IPS-18c (cell line): Measurements from ENCODE around the gene PLXNA3.
"Not testable (repeated sequence)": the region's sequence is repeated elsewhere in the genome, so short reads cannot be mapped to it uniquely, and the experiment has no call there.

ENCODE experiments used
- H3K4me3 ChIP-seq: 2 replicates; pipeline ENCODE4 v1.7.0; 2013; ENCODE audit warnings: low read depth, mild to moderate bottlenecking, low read length, moderate library complexity; ENCODE audit not compliant: insufficient read depth
- H3K9me3 ChIP-seq: one replicate; pipeline ENCODE4 v1.6.1; 2013; ENCODE audit warnings: mild to moderate bottlenecking, low read length, moderate library complexity; ENCODE audit not compliant: control insufficient read depth, insufficient read depth

Gene PLXNA3

DNA sequence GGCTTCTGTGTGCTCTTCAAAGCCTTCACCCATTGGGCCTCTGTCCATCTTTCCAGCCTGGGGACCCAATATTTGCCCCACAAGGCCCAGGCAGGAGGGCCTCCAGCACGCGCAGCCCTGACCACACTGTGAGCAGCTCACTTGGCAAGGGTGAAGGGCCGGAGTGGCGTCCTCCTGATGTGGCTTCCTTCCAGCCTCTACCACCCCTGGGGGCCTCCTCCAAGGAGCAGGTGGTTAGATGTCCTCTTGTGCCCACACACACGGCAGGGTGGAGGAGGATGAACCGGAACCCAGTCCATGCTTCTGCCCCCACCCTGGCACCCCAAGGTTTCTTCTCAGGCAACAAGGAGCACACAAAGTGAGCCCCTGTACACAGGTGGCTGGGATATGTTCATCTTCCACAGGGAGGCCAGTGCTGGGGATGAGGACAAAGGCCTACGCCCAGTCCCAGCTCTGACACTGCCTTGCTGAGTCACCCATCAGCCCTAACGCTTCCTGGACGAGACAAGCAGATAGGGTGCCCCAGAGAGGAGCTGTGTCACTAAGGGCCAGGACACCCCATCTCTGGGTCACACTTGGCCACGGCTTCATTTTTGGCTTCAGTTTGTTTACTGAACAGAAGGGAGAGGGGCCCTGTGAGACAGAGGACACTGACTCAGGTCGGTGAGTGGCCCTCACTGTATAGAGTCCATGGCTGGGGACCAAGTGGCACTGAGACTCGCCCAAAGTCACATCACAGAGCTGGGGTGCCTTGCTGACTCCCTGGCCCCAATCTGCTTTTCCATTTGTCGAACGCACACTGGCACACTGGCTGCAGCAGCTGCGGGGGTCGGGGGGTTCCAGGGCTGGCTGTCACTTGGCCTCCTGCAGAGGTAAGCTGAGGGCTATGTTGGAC is 26.4 kb downstream of the PLXNA3 start:
- no peak overlapping the region; the same call in 1 of the 2 replicates for H3K4me3 ChIP-seq
- H3K9me3 ChIP-seq, result peaks cover 16% of the 10 kb centered on the region

DNA sequence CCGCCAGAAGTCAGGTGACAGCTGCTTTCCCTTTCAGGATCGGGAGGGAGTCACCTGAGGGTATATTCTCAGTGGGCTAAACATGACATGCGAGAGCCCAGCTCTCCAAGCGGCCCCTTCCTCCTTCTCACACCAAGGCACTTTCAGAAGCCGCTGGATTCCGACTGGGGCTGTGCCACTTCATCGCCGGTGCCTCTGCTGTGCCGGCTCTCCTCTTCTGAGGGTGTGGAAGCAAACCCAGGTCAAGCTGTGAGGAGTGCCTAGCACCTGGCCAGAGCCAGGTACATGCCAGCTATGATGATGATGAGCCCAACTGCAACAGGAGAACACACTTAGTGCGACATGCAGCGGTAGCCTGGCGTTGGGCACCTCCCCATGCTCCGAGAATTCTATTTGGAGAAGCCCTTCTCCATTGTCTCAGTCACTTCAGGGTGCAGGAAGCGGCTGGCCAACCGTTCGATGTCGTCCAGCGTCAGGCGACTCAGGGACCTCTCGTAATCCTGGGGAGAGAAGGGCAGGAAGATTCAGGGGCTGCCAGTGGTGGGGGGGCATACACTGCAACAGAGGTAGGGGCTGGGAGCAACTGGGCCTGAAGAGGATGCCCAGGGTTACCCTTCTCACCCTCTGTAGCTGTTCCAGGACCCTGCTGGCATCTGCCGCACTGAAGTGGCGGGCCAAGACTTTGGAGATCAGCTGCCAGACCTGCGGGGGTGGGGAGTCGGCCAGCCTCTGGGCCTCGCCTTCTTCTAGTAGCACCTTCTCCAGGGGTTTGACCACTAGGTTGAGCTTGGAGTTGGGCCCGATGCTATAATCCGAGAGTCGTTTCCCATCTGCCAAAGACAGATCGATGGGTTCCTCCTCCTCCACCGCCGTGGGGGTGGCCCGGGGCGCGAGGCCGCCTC is 27.3 kb downstream of the PLXNA3 start:
- Histone ChIP-seq H3K4me3 (peak overlapping the region; percentile 44), H3K9me3 (peaks cover 16% of the 10 kb centered on the region)

DNA sequence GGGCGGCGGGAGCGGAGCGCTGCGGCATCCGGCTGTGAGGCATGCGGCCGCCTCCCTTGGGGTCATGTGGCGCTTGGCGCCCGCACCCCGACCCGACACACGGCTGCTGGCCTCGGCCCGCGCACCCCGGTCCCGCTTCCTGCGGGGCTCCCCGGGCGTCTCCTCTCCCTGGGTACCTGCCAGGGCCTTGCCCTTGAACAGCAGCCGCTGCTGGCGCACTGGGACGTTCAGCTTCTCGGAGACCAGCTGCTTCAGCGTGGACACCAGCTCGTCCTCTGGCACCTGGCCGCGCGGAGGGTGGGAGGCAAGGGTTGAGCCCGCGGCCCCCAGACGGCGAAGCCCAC is 27.9 kb downstream of the PLXNA3 start:
- Histone ChIP-seq H3K4me3 (peak overlapping the region; percentile 44), H3K9me3 (peaks cover 18% of the 10 kb centered on the region)

DNA sequence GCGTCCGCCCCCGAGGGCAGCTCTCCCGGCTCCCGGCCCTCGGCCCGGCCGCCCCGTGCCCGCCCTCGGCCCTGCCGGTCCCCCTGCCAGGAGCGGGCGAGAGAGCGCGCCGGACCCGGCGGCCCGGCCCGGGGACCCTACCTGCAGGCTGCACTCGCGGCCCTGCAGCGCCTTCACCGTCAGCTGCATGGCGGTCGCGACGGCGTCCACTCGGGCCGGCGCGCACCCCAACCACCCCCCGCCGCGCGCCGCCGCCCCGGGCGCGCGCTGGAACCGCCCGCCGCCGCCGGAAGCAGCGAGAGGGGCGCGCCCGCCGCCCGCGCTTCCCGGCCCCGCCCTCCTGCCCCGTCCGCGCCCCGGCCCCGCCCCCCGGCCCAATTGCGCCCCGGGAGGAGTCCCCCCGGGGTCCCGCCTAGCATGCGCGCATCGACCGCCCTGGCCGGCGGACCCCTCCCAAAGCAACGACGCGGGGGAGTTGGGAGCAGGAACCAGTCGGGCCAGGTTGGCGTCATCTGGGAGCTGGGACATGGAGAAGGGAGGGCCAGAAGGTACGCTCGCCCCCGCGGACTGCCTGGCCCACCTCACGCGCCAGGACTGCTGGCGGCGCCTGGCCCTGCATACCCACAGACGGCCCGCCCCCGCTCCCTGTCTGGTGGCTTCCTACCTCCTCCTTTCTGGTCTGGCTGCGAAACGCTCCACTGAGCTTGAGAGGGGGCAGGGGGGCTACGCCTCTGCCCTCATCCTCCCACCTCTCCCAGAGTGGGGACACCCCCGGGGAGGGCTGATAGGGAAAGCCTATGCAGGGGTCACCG is 28.5 kb downstream of the PLXNA3 start, which contains the start of gene UBL4A:
Gene UBL4A (minus strand): TSS at position 220 of the 812 bp plus-strand sequence. CDS start 31 bp downstream, at position 189.
- H3K9me3 ChIP-seq, result peaks cover 18% of the 10 kb centered on the region
- peak within 1 kb of the TSS; percentile 44 for H3K4me3 ChIP-seq

DNA sequence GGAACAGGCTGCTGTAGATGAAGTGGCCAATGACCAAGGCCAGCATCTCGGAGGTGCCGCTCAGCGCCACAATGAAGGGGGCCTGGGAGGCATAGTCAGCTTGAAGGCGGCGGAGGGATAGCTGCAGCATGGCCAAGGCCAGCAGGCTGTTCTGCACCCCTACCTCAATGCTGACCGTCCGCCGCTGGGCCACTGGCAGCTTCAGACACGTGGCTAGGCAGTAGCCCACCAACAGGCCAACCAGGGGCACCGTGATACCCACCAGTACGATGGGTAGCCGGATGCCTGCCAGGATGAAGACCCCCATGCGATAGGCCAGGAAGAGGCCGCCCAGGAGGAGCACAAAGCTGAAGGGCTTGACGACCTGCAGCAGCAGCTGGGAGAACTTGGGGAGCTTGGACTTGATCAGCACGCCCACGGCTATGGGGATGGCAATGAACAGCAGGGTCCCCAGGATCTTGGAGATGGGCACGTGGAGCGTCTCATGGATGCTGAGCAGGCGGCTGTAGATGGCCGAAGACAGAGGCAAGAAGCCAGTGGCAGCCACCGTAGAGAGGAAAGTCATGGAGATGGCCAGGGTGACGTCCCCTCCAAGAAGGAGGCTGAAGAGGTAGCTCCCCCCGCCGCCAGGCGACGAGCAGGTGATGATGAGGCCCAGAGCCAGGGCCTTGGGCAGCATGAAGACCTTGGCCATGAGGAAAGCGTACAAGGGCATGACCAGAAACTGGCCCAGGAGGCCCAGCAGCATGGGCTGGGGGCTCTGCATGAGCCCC is 29.6 kb downstream of the PLXNA3 start:
- no peak overlapping the region; the same call in 1 of the 2 replicates for H3K4me3 ChIP-seq
- H3K9me3 ChIP-seq, result peaks cover 13% of the 10 kb centered on the region

DNA sequence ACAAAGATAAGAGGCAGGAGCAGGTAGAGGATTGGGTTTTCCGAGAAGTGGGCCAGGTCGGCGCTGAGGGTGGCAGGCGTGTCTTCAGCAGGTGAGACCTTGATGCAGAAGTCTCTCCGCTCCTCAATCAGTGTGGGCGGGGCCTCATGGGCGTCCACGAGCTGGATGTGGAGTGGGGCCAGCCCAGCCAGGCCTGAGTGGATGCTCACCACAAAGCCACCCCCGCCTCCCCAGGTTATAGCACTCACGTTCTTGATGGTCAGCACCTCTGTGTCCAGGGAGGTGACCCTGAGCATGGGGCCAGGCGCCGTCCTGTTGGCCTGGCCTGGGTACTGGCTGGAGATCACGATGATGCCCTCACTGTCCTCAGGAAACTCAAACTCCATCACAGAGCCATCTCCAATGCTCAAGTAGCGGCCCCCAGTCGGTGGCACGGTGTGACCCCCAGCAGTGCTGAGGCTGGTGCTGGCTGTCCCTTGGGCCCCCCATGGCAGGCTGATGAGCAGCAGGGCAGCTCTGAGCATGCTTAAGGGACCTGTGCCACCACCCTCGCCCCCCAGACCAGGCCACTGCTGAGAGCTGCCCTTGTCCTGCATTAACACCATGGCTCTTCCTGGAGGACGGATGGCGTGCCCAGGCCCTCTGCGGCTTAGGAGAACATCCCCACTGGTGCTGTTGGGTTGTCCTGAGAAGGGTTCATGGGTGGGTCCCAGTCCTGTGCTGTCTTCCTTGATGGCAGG is 30.4 kb downstream of the PLXNA3 start:
- Histone ChIP-seq H3K9me3 (peaks cover 13% of the 10 kb centered on the region), H3K4me3 (0 out of 2 replicates have a peak overlapping the region, but pooled peaks have one; percentile 15)

DNA sequence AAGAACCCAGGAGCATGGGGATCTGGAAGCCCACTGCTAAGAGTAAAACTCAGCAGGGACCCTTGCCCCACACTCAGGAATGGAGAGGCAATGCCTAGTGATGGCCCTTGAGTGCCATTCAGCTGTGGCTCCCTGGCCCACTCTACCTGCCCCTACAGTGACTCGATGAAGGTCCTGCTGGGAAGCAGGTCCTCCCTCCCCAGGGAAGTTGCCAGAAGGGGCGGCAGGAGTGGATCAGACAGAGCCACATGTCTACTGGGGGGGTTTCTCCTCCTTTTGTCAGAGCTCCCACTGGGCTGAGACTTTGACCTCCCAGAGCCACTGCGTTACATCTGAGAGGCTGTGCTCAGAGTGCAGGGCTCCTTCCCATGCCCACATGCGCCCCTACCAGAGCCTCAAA is 31.1 kb downstream of the PLXNA3 start:
- Histone ChIP-seq H3K9me3 (peaks cover 15% of the 10 kb centered on the region), H3K4me3 (no peak overlapping the region)

DNA sequence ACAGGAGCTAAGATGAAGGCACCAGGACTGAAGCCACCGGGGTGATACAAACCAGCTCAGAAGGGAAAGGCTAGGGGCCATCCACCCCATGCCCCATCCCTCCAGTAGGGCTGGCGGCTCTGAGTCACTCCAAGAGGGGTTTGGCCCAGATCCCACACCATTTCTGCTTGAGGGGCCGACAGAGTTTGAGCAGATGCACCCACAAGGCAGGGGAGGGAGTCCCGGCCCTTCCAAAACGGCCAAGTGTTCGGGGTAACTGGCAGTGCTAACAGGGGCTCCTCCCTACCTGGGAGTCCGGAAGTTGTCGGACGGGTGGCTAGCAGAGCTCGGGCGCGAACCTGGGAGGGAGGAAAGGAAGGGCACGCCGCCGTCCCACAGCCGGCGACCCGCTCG is 31.9 kb downstream of the PLXNA3 start:
- H3K4me3 ChIP-seq, result peak overlapping the region; percentile 42
- H3K9me3 ChIP-seq, result peaks cover 16% of the 10 kb centered on the region

DNA sequence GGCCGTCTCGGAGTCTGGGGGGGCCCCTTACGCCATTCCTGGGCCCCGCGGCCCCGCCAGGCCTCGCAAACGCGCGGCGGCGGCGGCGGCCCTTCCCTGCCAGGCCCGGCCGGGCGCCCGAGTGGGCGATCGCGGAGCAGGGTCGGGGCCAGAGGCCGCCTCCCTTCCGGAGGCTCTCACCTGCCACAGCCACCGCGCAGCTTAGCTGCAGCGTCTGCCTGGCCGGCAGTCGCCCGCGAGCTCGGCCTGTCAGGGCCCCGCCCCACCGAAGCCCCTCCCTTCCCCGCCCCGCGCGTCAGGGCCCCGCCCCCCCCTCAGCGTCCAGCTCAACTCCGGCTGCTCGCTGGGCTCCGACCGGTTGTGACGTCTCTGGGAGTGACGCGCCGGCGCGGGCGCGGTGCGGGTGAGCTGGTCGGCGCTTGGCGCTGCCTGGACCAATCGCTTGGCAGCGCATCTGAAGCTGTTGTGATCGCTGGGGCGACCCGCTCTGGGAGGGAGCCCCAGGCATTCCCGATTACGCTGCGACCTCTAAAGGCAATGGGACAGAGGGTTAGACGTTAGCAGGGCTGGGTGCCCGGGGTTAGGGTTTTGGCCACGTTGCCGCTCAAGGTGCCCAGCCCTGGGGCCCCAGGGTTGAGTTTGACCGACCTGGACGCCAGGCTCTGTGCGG is 32.5 kb downstream of the PLXNA3 start, which contains the start of gene SLC10A3:
Gene SLC10A3 (minus strand): TSS at position 216 of the 670 bp plus-strand sequence. CDS start 1,689 bp downstream, outside the sequence.
- H3K4me3 ChIP-seq, result peak within 1 kb of the TSS; percentile 49
- H3K9me3 ChIP-seq, result peaks cover 16% of the 10 kb centered on the region

DNA sequence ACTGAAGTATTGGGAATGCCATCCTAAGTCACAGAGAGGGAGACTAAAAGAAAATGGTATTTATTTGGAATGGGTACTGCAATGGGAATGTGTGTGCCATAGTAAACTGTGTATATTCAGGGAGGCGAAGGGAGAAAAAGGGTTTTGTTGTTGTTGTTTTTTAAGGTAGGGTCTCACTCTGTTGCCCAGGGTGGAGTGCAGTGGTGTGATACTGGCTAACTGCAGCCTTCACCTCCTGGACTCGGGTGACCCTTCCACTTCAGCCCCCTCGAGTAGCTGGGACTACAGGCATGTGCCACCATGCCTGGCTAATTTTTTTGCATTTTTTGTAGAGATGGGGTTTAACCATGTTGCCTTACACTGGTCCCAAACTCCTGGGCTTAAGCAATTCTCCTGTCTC is 36.6 kb downstream of the PLXNA3 start:
- Histone ChIP-seq H3K4me3 (no peak overlapping the region), H3K9me3 (peaks cover 13% of the 10 kb centered on the region)

DNA sequence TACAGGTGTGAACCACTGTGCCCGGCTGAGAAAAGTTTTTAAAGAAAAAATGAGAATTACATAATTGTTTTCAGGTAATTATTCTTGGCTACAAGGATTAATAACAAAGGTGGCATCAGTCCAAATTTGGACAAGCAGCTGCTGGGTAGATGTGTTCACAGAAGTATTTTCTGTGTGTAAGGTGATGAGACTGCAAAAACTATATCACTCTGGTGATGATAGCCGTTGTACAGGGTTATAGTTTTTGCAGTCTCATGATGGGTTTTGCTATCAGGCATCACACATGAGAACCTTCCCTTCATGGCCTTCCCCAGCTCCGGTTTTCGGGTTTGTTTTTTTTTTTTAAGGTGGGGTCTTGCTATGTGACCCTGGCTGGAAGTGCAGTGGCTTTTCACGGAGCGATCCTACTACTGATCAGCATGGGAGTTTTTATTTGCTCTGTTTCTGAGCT is 37.4 kb downstream of the PLXNA3 start:
- no peak overlapping the region for H3K4me3 ChIP-seq
- H3K9me3 ChIP-seq, result peaks cover 13% of the 10 kb centered on the region

DNA sequence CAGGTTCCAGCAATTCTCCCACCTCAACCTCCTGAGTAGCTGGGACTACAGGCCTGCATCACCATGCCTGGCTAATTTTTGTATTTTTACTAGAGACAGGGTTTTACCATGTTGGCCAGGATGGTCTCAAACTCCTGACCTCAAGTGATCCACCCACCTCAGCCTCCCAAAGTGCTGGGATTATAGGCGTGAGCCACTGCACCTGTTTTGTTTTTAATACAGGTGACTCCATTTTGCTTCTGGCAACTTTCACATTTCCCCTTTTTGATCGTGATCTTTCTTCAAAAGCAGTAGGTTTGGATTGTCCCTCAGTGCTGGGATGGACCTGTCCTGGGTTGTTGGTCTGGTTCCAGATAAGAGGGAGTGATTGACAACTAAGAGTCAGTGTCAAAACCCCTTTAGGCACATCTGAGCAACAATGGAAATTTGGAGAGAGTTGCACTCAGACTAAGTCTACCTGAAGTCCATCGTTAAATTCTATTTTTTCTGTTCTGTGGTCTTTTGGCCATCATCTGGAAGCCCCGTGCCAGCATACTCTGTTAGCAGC is 38.6 kb downstream of the PLXNA3 start:
- not testable (repeated sequence) for H3K9me3 ChIP-seq

DNA sequence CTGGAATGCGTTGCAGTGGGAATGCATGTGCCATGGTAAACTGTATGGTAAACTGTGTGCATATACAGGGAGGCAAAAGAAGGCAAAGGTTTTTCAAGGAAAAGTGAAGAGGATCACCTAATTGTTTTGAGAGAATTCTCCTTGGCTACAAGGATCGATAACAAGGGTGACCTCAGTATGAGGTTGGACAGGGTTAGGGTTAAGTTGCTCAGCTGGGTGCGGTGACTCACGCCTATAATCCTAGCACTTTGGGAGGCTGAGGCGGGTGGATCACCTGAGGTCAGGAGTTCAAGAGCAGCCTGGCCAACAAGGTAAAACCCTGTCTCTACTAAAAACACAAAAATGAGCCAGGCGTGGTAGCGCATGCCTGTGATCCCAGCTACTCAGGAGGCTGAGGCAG is 43.3 kb downstream of the PLXNA3 start:
- H3K4me3 ChIP-seq, result not testable (repeated sequence)
- peaks cover 11% of the 10 kb centered on the region for H3K9me3 ChIP-seq

More for the DNA sequence above, 38.6 kb downstream of the PLXNA3 start:
- not testable (repeated sequence) for H3K4me3 ChIP-seq

DNA sequence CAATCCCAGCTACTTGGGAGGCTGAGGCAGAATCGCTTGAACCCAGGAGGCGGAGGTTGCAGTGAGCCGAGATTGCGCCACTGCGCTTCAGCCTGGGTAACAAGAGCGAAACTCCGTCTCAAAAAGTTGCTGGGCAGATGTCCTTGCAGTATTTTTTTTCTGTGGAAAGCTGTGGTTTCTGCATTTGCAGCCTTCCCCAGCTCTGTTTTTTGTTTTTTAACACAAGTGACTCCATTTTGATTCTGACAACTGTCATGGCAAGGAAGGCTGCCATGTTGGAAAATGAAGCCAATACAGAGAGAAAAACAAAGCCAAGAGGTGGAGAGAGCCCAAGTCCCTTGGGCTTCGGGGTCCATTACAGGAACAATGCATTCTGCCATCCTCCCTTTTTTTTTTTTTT is 44.0 kb downstream of the PLXNA3 start:
- H3K4me3 ChIP-seq, result no peak overlapping the region
- H3K9me3 ChIP-seq, result peaks cover 16% of the 10 kb centered on the region

DNA sequence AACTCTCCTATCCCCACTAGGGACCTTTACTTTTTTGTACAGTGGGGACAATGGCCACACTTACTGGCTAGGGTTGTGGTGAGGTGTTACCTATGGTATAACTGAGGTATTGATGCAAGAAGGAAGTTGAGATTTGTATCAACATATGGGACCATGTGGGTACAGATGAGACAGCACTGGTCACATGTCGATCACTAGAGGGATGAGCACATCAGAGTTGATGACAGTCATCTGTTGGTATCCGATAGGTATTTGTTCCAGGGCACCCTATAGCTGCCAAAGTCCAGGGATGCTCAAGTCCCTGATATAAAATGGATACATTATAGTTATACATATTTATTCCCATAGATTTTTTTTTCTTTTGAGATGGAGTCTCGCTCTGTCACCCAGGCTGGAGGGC is 44.9 kb downstream of the PLXNA3 start:
- H3K9me3 ChIP-seq, result peaks cover 17% of the 10 kb centered on the region
- no peak overlapping the region for H3K4me3 ChIP-seq
